ENCODE data around the gene ADAT2.

DNA sequence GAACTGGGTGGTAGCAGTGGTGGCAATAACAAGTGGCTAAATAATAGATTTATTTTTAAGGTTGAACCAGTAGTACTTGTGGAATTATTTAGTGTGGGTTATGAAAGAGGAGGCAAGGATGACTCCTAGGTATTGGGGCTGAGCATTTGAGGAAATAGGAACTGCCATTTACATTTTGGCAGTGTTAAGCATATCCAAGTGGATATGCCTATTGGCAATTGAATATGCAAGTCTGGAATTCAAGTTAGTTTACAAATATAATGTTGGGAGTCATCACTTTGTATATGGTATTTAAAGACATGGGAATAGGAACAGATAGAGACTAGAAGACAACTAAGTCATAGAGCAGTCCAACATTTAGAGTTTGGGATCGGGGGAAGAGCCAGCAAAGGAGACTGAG lies 26.1 kb upstream of the ADAT2 start:
- no peak for TF ChIP-seq CTCF (IDR thresholded peaks at IDR 0.05)
- no peak for TF ChIP-seq POLR2A (IDR thresholded peaks at IDR 0.05)

Measured in breast epithelium (tissue), 3 donors.